Thoracic aorta (tissue), 2 donors: ENCODE data around the gene PROSER3. TPM values are rescaled to one million over a fixed set of nuclear protein-coding genes. Genes with fewer than 3 reads are reported as not detected.

Experiments
- ATAC-seq: fragments of 150-250 bp; one replicate; pipeline ENCODE4 v1.8.0; 2017; ENCODE audit warnings: low read depth; ENCODE audit not compliant: insufficient number of reproducible peaks, low FRiP score
- DNase-seq: peaks from one replicate; pipeline ENCODE4 v3.0.0-alpha.2; 2020; ENCODE audit warnings: low spot score
- H3K27ac ChIP-seq, 2 donors: fragments of 200-600 bp; sonication (generic); 1 replicate in 1 of 2; 2 replicates in 1 of 2; pipeline ENCODE4 v1.5.1; 2016; ENCODE audit warnings: mild to moderate bottlenecking in 2 of 2, moderate library complexity in 2 of 2
- H3K27me3 ChIP-seq: fragments of 200-600 bp; sonication (generic); replicated peaks from 2 replicates; pipeline ENCODE4 v1.6.0; 2016; ENCODE audit warnings: mild to moderate bottlenecking; ENCODE audit not compliant: insufficient read depth
- H3K36me3 ChIP-seq: fragments of 200-600 bp; sonication (generic); one replicate; pipeline ENCODE4 v1.5.1; 2016
- H3K4me1 ChIP-seq, 2 donors: fragments of 200-600 bp; sonication (generic); 1 replicate in 1 of 2; 2 replicates in 1 of 2; pipeline versions ENCODE4 v1.5.1 to v1.6.0; 2016; ENCODE audit warnings: low read depth in 2 of 2, mild to moderate bottlenecking in 1 of 2; ENCODE audit not compliant: control insufficient read depth in 1 of 2
- H3K4me3 ChIP-seq: fragments of 200-600 bp; sonication (generic); 2 replicates; pipeline ENCODE4 v1.5.1; 2016; ENCODE audit warnings: mild to moderate bottlenecking
- H3K9me3 ChIP-seq: fragments of 200-600 bp; sonication (generic); 2 replicates; pipeline ENCODE4 v1.5.1; 2016
- total RNA-seq, 2 donors: library from RNA; depleted of rRNA; stranded (reverse); fragments of >200 nt; gene quantifications; one replicate each; pipeline versions ENCODE4 v1.1.0 to v1.2.3, GENCODE V29; 2016
- TF ChIP-seq, protein P1 (sequence below): fragments of 200-600 bp; sonication (generic); IDR thresholded peaks from one replicate; pipeline ENCODE4 v1.5.1; 2019; ENCODE audit warnings: antibody characterized with exemption

Gene PROSER3
- total RNA-seq, 2 donors from 2014 or later, result 11.1 to 16.6 TPM

DNA sequence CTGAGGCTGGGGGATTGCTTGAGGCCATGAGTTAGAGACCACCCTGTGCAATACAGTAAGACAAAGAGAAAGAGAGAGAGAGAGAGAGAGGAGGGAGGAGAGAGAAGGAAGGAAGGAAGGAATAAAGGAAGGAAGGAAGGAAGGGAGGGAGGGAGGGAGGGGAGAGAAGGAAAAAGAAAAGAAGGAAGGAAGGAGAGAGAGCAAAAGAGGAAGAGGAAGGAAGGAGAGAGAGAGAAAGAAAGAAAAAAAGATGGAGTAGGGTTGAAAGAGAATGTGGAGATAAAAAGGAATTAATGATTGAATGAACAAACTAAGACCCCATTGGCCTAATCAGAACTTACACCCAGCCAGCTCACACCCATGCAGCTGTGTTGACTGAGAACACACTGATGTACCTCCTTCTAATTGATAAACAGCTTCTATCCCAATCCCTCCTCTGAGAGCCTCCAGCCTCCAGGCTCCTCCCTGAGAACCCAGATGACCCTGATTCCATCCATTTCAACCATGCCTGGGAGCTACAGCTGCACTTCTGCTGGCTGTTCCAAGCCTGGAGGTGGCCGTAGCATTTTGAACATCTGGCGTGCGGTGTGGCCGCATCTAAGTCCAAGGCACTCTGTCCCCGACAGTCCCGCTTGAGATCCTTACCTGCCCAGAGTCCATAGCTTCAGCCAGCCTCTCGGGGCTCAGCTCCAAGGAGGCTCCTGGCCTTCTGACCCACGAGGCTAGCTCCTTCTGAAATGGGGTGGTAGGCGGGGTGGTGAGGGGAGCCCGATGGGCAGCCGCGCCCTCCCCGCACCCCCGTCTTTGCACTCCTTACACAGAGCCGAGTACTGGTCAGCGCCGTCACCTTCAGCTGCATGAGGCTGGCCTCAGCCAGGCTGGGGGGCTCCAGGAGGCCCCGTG lies 53.6 kb downstream of the PROSER3 start:
- no peaks in the 10 kb centered on the region for H3K36me3 ChIP-seq
- no peak overlapping the region for H3K27ac ChIP-seq
- TF ChIP-seq, protein P1, sequence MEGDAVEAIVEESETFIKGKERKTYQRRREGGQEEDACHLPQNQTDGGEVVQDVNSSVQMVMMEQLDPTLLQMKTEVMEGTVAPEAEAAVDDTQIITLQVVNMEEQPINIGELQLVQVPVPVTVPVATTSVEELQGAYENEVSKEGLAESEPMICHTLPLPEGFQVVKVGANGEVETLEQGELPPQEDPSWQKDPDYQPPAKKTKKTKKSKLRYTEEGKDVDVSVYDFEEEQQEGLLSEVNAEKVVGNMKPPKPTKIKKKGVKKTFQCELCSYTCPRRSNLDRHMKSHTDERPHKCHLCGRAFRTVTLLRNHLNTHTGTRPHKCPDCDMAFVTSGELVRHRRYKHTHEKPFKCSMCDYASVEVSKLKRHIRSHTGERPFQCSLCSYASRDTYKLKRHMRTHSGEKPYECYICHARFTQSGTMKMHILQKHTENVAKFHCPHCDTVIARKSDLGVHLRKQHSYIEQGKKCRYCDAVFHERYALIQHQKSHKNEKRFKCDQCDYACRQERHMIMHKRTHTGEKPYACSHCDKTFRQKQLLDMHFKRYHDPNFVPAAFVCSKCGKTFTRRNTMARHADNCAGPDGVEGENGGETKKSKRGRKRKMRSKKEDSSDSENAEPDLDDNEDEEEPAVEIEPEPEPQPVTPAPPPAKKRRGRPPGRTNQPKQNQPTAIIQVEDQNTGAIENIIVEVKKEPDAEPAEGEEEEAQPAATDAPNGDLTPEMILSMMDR, result no peak
- ATAC-seq (no peak), DNase-seq (no peak)
- no peaks in the 10 kb centered on the region for H3K27me3 ChIP-seq
- no peak overlapping the region for H3K4me3 ChIP-seq
- no peaks in the 10 kb centered on the region for H3K9me3 ChIP-seq
- H3K4me1 ChIP-seq, result no peaks in the 10 kb centered on the region

DNA sequence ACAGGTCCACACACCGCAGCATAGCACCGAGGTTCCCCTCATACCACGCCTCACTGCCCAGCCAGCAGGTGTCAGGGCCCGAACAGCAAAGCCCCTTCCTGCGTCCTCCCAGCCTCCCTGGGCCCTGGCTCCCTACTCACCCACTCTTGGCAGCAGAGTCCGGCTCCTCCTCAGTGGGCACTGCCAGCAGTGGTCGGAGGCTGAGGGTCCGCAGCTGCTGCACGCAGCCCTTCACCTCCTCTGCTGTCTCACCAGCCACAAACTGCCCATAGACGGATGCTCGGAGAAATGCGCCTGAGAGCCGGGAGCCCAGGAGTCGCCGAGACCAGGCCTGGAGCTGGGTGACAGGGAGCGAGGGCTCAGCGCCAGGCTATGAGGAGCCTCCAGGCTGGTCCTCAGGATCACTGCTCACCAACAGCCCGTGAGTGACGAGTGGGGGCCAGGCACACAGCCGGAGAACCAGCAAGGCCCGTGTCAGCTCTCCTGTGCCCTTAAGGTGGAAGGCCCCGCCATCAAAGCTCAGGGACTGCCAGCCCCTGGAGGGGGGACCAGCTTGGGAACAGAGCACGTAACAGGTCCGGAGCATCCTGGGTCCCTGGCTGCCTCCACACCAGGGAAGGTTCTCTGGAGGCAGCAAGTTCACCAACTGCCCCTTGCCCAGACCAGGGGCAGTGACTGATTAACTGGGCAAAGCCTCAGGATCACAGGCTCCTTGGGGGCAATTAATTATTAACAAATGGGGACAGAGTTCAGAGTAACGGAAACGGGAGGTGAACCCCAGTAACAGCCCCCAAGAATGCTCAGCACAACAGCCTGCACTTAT lies 54.5 kb downstream of the PROSER3 start, which contains the start of gene PRODH2:
TSS of gene PRODH2 (minus strand) at position 626 of the 823 bp plus-strand sequence. CDS start at position 586, 40 bp downstream.
- H3K4me3 ChIP-seq, result no peak within 1 kb of the TSS
- H3K36me3 ChIP-seq, result no peaks in the 10 kb centered on the region
- H3K27ac ChIP-seq, result no peak within 1 kb of the TSS
- TF ChIP-seq, protein P1, result no peak
- no peaks in the 10 kb centered on the region for H3K4me1 ChIP-seq
- ATAC-seq, result no peak
- no peaks in the 10 kb centered on the region for H3K27me3 ChIP-seq
- no peak for DNase-seq
- no peaks in the 10 kb centered on the region for H3K9me3 ChIP-seq

- Histone ChIP-seq H3K4me3 (no peak overlapping the region), H3K4me1 (no peaks in the 10 kb centered on the region), H3K27me3 (no peaks in the 10 kb centered on the region), H3K36me3 (no peaks in the 10 kb centered on the region), H3K27ac (no peak overlapping the region), H3K9me3 (no peaks in the 10 kb centered on the region)
- ATAC-seq, result no peak
- TF ChIP-seq, protein P1, result no peak
- no peak for DNase-seq
Observed at GRCh38 chr19:35813043-35813890, 55.3 kb downstream of the PROSER3 start.

DNA sequence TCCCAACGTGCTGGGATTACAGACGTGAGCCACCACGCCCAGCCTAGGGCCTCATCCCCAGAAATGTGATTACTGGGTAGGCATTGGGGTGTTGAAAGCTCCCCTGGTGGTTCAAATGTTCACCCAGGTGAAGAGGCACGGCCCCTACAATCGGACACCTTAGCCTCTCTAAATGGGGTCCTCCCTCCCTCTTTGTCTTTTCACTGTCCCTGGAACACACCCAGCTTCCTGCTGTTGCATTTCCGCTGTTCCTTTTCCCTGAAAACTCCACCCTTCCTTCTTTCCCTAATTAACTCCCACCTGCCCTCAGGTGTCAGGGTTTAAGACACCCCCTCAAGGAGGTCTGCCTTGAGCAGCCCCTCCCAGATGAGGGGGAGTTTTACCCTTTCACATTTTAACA lies 58.3 kb downstream of the PROSER3 start:
- TF ChIP-seq, protein P1, result no peak
- no peaks in the 10 kb centered on the region for H3K27me3 ChIP-seq
- ATAC-seq, result no peak

More for the DNA sequence above, 58.3 kb downstream of the PROSER3 start:
- Histone ChIP-seq H3K36me3 (no peaks in the 10 kb centered on the region), H3K27ac (no peak overlapping the region), H3K4me3 (no peak overlapping the region), H3K9me3 (no peaks in the 10 kb centered on the region), H3K4me1 (no peaks in the 10 kb centered on the region)
- DNase-seq, result no peak
